Measurements from ENCODE around the gene GPHB5.
A peak's percentile ranks its signal among the peaks of the same experiment; 100 is the strongest.

GRCh38 chr14:63308723-63309317, 9.9 kb downstream of the GPHB5 start:
- peak; percentile 67 for TF ChIP-seq CTCF (IDR thresholded peaks at IDR 0.05; ENCODE audit: low read depth, low read length, poor library complexity, severe bottlenecking)
- no peak for TF ChIP-seq EZH2phosphoT487 (IDR thresholded peaks at IDR 0.05; ENCODE audit: borderline replicate concordance, low read length)

Data from DOHH2 (cell line).